Hematopoietic multipotent progenitor cell treated with erythropoietin and hydrocortisone succinate and interleukin-3 and kit ligand, for 15 days (in vitro differentiated cells): ENCODE results near the gene NPTX1.
A peak's percentile ranks its signal among the peaks of the same experiment; 100 is the strongest.

Source experiments
- DNase-seq: peaks from one replicate; pipeline ENCODE4 v3.0.0-alpha.2; 2015; ENCODE audit warnings: low spot score

The NPTX1 gene

GRCh38 chr17:80426671-80427326, 49.6 kb downstream of the NPTX1 start:
- DNase-seq: peak; percentile 74

DNA sequence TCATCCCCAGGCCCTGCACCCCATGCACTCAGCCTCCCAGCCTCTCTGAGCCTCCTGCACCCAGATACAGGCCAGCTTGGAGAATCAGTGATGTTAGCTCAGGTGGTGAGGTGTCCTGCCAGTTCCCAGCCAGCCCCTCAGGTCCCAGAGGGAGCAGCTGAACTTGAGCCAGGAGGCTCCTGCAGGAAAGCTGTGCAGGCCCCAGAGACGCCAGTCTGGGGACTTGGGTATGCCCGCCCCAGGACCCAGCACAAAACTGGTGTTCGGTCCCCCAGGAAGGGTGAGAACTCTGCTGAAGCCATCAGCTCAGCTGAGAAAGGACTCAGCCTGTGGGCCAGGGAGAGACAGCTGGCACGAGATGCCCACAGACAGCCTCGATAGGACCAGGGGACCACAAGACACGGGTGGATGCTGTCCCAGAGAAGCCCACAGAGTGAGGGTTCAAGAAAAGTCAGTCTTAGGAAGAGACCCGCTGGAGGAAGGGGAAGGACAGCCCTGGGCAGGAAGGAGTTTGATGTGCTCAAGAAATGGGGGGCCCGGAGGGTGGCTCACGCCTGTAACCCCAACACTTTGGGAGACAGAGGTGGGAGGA, 50.5 kb downstream of the NPTX1 start:
- no peak for DNase-seq

GRCh38 chr17:80424878-80425765, 51.3 kb downstream of the NPTX1 start:
- DNase-seq: no peak

- no peak for DNase-seq
Observed at GRCh38 chr17:80424261-80424660, 52.1 kb downstream of the NPTX1 start.

DNA sequence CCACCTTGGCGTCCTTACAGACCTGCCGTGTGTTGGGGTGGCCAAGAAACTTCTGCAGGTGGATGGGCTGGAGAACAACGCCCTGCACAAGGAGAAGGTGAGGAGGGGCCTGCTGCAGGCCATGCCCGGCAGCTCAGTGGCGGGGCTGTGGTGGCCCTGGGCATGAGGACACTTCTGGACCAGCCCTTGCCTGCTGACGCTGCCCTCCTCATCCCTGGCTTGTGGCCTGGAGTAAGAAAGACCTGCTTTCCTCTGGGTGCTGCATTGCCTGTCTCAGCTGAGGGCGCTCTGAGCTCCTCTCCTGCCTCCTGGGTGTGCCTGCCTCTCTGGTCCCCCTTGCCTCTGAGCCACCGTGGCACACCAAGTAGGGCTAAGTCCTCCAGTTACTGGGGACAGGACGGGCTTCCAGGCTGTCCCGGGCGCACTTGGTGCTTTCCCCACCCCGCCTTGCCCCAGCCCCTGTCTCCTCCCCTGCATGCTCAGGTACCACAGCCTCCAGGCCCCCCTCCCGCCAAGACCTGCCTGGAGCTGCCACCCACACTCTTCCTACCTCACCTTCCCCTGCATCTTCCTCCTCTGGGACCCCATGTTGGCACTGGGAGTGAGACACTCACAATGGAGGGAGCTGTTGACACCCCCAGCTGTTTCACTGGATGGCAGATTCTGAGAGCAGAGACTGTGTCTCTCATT, 52.7 kb downstream of the NPTX1 start:
- DNase-seq: no peak

DNA sequence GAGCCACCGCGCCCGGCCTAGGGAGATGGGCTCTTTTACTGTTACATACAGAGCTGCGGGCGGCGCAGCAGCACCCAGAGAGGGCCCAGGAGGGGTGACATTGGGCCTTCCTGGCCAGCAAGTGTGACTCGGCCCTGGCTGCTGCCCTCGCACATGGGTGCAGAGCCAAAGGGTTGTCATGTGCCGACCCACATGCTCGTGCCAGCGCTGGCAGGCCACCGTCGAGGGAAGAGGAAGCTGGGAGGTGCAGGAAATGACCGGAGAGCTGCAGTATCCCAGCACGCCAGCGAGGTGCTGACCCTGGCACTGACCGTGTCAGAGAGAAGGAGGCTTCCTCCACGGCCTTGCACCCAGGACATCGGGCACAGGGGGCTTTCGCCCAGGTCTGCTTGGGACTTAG, 53.4 kb downstream of the NPTX1 start:
- DNase-seq: no peak

DNA sequence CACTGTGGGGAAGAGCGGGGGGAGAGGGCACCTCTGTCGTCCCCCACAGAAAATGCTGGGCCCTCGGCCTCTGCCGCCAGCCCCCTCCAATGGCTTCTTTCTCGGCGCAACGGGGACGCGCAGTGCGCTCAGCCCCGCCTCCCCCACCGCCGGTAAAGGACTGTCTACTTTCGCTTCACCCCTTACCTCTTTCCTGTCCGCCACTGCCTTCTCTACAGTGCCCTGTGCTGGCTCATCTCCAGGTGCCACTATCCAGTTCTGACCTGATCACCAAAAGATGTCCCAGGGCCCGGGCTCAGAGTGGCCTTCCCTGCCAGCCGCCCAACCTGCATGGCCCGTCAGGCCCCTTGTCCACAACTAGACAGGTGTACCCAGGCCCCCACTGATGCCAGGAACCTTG, 54.1 kb downstream of the NPTX1 start:
- DNase-seq: no peak

GRCh38 chr17:80421381-80422090, 54.9 kb downstream of the NPTX1 start:
- DNase-seq: no peak

GRCh38 chr17:80419255-80419654, 57.2 kb downstream of the NPTX1 start:
- no peak for DNase-seq

DNA sequence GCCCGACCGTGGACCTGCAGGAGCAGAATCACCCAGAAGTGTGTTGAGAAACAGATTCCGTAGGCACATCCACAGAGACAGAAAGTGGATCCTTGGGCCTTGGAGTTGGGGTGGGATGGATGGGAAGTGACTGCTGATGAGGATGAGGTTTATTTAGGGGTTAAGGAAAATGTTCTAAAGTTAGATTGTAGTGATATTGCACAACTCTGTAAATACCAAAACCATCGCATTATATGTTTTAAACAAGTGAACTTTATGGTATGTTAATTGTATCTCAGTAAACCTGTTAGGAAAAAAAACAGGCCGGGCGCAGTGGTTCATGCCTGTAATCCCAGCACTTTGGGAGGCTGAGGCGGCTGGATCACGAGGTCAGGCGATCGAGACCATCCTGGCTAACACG, 57.8 kb downstream of the NPTX1 start:
- no peak for DNase-seq
